Mucosa of descending colon (tissue), 3 donors: ENCODE data around the gene CDH4. TPM values are rescaled to one million over a fixed set of nuclear protein-coding genes. Genes with fewer than 3 reads are reported as not detected.

Experiments
- ATAC-seq: fragments of 200-7000 bp; cut with Tn5 transposase; one replicate; pipeline ENCODE4 v1.9.1; 2020; ENCODE audit warnings: mild to moderate bottlenecking, moderate library complexity
- DNase-seq, 3 donors: peaks; one replicate each; pipeline ENCODE4 v3.0.0-alpha.2; 2020
- H3K36me3 ChIP-seq: fragments of 200-600 bp; one replicate; pipeline ENCODE4 v1.8.0; 2021; ENCODE audit warnings: low read depth, mild to moderate bottlenecking
- H3K4me1 ChIP-seq: fragments of 200-600 bp; one replicate; pipeline ENCODE4 v1.8.0; 2021; ENCODE audit warnings: low read depth, mild to moderate bottlenecking
- H3K4me3 ChIP-seq: fragments of 200-600 bp; one replicate; pipeline ENCODE4 v1.8.0; 2021; ENCODE audit warnings: mild to moderate bottlenecking
- H3K9me3 ChIP-seq: fragments of 200-600 bp; one replicate; pipeline ENCODE4 v1.8.0; 2021; ENCODE audit warnings: mild to moderate bottlenecking
- CTCF ChIP-seq: fragments of 200-600 bp; IDR thresholded peaks from one replicate; pipeline ENCODE4 v1.8.0; 2022; ENCODE audit warnings: antibody characterized with exemption, mild to moderate bottlenecking
- intact Hi-C, 2 donors: fragments of 100-400 bp; cut with DNase I in 1 of 2; cut with micrococcal nuclease in 1 of 2; formaldehyde crosslinking; loops; one replicate each; pipeline versions ENCODE4 v1.11.0 to v1.11.1; 2022; cut with DNase I, micrococcal nuclease
- total RNA-seq, 3 donors: library from RNA; stranded (reverse); fragmentation: NEBNext Ultra II Directional in 2 of 3; extraction: Animal tissue kit (Norgen Biotek cat#: 25700) in 2 of 3; gene quantifications; one replicate each; pipeline versions ENCODE4 v1.2.1 to v1.2.4, GENCODE V29; 2021 to 2023
- donor health status: DM: no; HTN: no; CAD: no; lungs with moderate emphysema.
- donor health status: DM: no; HTN: no; CAD: no.
- donor health status: DM: no; HTN: yes; CAD: no.

CDH4 gene
- total RNA-seq, 3 donors from 2014 or later, result 0.16 TPM; not detected in 2

- DNase-seq (peak in 1 of 3 donors; percentile 15), ATAC-seq (no peak)
- Histone ChIP-seq H3K9me3 (no peaks in the 10 kb centered on the region), H3K4me1 (no peaks in the 10 kb centered on the region), H3K4me3 (no peak overlapping the region), H3K36me3 (no peaks in the 10 kb centered on the region)
- no peak for TF ChIP-seq CTCF
- intact Hi-C loops, result no loop called here
These were observed 605.3 kb downstream of the CDH4 start for GRCh38 chr20:61857414-61857775.

GRCh38 chr20:61857884-61858283 is 605.8 kb downstream of the CDH4 start:
- Histone ChIP-seq H3K9me3 (no peaks in the 10 kb centered on the region), H3K36me3 (no peaks in the 10 kb centered on the region), H3K4me1 (no peaks in the 10 kb centered on the region), H3K4me3 (no peak overlapping the region)
- DNase-seq (no peak), ATAC-seq (no peak)
- intact Hi-C loops, result no loop called here
- no peak for TF ChIP-seq CTCF

- no peaks in the 10 kb centered on the region for H3K4me1 ChIP-seq
- intact Hi-C loops, result no loop called here
- no peaks in the 10 kb centered on the region for H3K9me3 ChIP-seq
- DNase-seq (no peak), ATAC-seq (no peak)
- no peak for TF ChIP-seq CTCF
- no peaks in the 10 kb centered on the region for H3K36me3 ChIP-seq
- H3K4me3 ChIP-seq, result no peak overlapping the region
These were observed 607.7 kb downstream of the CDH4 start for GRCh38 chr20:61859767-61860166.

- Histone ChIP-seq H3K4me3 (no peak overlapping the region), H3K36me3 (no peaks in the 10 kb centered on the region), H3K4me1 (no peaks in the 10 kb centered on the region), H3K9me3 (no peaks in the 10 kb centered on the region)
- TF ChIP-seq CTCF, result no peak
- DNase-seq, result no peak
- no peak for ATAC-seq
- intact Hi-C loops, result no loop called here
These were observed 608.4 kb downstream of the CDH4 start for GRCh38 chr20:61860260-61860987.

- no peak for DNase-seq
- no peak for TF ChIP-seq CTCF
- intact Hi-C loops, result no loop called here
- H3K36me3 ChIP-seq, result no peaks in the 10 kb centered on the region
- no peak overlapping the region for H3K4me3 ChIP-seq
- no peaks in the 10 kb centered on the region for H3K4me1 ChIP-seq
- no peaks in the 10 kb centered on the region for H3K9me3 ChIP-seq
- no peak for ATAC-seq
These were observed 609.2 kb downstream of the CDH4 start for GRCh38 chr20:61861054-61861841.
